Muscle of leg (tissue), 11 donors: Measurements from ENCODE around the gene WDR70. TPM values are rescaled to one million over a fixed set of nuclear protein-coding genes. Genes with fewer than 3 reads are reported as not detected.

Experiments
- DNase-seq: peaks from one replicate; pipeline ENCODE4 v3.0.0; 2013
- H3K27ac ChIP-seq: one replicate; pipeline ENCODE4 v1.5.1; 2013; ENCODE audit warnings: mild to moderate bottlenecking, low read length, control low read depth
- H3K27me3 ChIP-seq: one replicate; pipeline ENCODE4 v1.6.1; 2013; ENCODE audit warnings: low read length; ENCODE audit not compliant: control insufficient read depth, insufficient read depth
- H3K36me3 ChIP-seq: one replicate; pipeline ENCODE4 v1.6.1; 2013; ENCODE audit warnings: low read length; ENCODE audit not compliant: control insufficient read depth, insufficient read depth
- H3K4me1 ChIP-seq: one replicate; pipeline ENCODE4 v1.6.1; 2013; ENCODE audit warnings: low read length; ENCODE audit not compliant: control insufficient read depth, insufficient read depth
- H3K4me3 ChIP-seq: one replicate; pipeline ENCODE4 v1.5.1; 2013; ENCODE audit warnings: low read length, control low read depth
- H3K9me3 ChIP-seq: replicated peaks from 2 replicates; pipeline ENCODE4 v1.6.1; 2013; ENCODE audit warnings: low read depth, low read length; ENCODE audit not compliant: control insufficient read depth
- WGBS: methylation state at CpG from one replicate; pipeline ENCODE4 v1.1.5; 2013; ENCODE audit warnings: missing lambda C conversion rate; ENCODE audit not compliant: insufficient coverage; 5-methylcytosine and 5-hydroxymethylcytosine counted together
- polyA plus RNA-seq, 8 donors: library from polyadenylated mRNA; unstranded; fragments of 120-200 nt; gene quantifications; one replicate each; pipeline versions ENCODE4 v1.2.1 to v1.2.3, GENCODE V29; 2013; ENCODE audit warnings: inconsistent platforms in 1 of 8, low replicate concordance in 1 of 8; ENCODE audit not compliant: insufficient read length in 8 of 8, insufficient read depth in 1 of 8
- total RNA-seq: library from RNA; stranded (reverse); fragments of 120-200 nt; gene quantifications from one replicate; pipeline ENCODE4 v1.2.4, GENCODE V29; 2013

The WDR70 gene
- total and polyA plus RNA-seq, 9 donors, result 24.3 to 44.2 (median 27.4) TPM

DNA sequence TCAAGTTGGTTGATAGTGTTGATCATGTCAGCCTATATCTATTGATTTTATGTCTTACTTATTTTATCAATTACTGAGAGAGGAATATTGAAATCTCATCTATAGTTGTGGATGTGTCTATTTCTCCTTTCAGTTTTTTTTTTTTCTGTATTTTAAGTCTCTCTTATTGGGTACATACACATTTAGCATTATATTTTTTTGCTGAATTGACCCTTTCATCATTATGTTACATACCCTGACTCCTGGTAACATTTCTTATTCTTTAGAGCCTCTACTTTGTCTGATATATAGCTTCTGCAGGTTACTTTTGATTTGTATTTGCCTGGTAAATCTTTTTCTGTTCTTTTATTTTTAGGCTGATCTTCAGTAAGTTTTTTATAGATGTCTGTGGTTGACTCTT, 281.2 kb downstream of the WDR70 start:
- no peak overlapping the region for H3K4me3 ChIP-seq
- DNase-seq, result no peak

DNA sequence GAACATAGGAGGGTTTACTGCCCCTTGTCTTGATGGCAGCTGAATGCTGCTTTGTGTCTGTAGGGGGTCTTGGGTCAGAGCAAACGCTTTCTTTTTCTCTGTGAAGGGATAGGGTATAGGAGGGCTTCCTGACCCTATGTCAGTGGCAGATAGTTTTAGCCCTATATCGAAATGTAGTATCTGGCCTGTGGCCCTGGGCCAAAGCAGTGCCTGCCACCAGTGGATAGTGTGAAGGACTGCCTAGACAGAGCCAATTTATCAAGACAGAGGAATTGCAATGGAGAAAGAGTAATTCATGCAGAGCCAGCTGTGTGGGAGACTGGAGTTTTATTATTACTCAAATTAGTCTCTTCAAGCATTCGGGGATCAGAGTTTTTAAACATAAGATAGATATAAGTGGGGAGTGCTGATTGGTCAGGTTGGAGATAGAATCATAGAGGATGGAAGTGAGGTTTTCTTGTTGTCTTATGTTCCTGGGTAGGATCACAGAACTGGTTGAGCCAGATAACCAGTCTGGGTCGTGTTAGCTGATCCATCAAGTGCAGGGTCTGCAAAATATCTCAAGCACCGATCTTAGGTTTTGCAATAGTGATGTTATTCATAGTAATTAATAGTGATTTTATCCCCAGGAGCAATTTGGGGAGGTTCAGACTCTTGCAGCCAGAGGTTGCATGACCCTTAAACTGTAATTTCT, 282.3 kb downstream of the WDR70 start:
- 67% methylated on average over 1 of the region's 5 CpGs for WGBS
- DNase-seq, result no peak

More for the DNA sequence above, 281.2 kb downstream of the WDR70 start:
- Histone ChIP-seq H3K36me3 (no peaks in the 10 kb centered on the region), H3K9me3 (peaks cover under 1% of the 10 kb centered on the region), H3K27me3 (no peaks in the 10 kb centered on the region), H3K27ac (no peak overlapping the region), H3K4me1 (peaks cover 2% of the 10 kb centered on the region)

GRCh38 chr5:37661951-37662350, 282.8 kb downstream of the WDR70 start:
- Histone ChIP-seq H3K27ac (no peak overlapping the region), H3K27me3 (no peaks in the 10 kb centered on the region), H3K4me1 (peaks cover 9% of the 10 kb centered on the region), H3K4me3 (no peak overlapping the region), H3K9me3 (no peaks in the 10 kb centered on the region), H3K36me3 (no peaks in the 10 kb centered on the region)
- no CpG with 5 or more reads among the region's 2 CpGs for WGBS
- no peak for DNase-seq

More for the DNA sequence above, 282.3 kb downstream of the WDR70 start:
- H3K27ac ChIP-seq, result no peak overlapping the region
- H3K27me3 ChIP-seq, result no peaks in the 10 kb centered on the region
- peaks cover 6% of the 10 kb centered on the region for H3K4me1 ChIP-seq
- no peak overlapping the region for H3K4me3 ChIP-seq
- H3K36me3 ChIP-seq, result no peaks in the 10 kb centered on the region
- H3K9me3 ChIP-seq, result no peaks in the 10 kb centered on the region

DNA sequence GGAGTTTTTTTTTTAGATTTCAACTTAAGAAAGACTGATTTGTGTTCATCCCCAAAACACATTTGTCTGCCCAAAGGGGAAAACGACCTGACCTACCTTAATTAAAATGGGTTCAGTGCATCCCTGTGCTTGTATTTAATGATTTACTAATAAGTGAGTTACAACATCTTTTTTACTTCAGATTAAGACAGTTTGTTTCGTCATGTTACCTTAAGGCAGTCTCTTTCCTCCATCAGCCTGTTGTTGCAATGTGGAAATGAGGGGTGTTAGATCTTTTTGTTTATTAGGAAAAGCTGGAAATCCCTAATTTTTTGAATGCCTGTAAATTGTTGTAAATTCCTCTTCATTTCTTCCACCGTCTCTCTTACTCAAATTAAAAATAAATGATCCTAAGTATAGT, 283.2 kb downstream of the WDR70 start:
- no peak overlapping the region for H3K4me3 ChIP-seq
- no peak for DNase-seq
- H3K9me3 ChIP-seq, result no peaks in the 10 kb centered on the region
- H3K27ac ChIP-seq, result no peak overlapping the region
- WGBS, result no CpG with 5 or more reads among the region's 3 CpGs
- no peaks in the 10 kb centered on the region for H3K36me3 ChIP-seq
- H3K4me1 ChIP-seq, result peaks cover 9% of the 10 kb centered on the region
- no peaks in the 10 kb centered on the region for H3K27me3 ChIP-seq

DNA sequence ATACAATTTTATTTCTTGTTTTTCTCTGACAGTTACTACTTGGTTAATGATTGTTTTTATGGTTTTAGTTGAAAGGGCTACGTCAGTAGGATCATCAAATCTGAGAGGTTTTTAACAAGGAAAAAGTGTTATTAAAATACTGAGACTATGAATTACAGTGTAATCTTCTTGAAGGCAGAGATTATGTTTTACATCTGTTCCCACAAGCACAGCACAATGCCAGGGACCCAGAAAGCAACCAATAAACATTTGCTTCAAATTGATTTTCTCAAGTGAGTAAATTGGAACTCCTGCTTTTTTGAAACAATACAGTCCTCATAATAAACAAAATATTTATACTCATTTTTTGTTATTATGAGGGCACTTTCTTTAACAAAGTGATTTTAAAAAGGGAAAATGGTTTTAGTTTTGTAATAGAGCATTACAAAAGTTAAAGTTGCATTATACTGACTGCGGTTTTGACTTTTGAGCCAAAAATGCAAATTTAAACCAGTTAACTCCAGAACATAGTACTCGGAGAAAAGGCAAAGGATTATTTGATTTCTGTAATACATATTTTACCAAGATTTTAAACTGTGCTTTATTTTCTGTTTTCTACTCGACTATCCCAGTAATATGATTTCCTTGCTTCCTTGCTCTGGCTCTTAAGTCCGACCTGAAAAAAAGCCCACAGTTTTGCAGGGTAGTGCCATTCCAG, 283.8 kb downstream of the WDR70 start:
- DNase-seq, result peak; percentile 48
- Histone ChIP-seq H3K4me3 (no peak overlapping the region), H3K9me3 (no peaks in the 10 kb centered on the region), H3K4me1 (peaks cover 9% of the 10 kb centered on the region), H3K27me3 (no peaks in the 10 kb centered on the region), H3K27ac (no peak overlapping the region), H3K36me3 (no peaks in the 10 kb centered on the region)
- WGBS, result 55% methylated on average over 2 of the region's 5 CpGs

GRCh38 chr5:37663538-37663937, 284.4 kb downstream of the WDR70 start:
- WGBS, result 74% methylated on average over 5 of the region's 5 CpGs
- no peaks in the 10 kb centered on the region for H3K9me3 ChIP-seq
- H3K4me1 ChIP-seq, result peaks cover 10% of the 10 kb centered on the region
- no peak overlapping the region for H3K4me3 ChIP-seq
- no peaks in the 10 kb centered on the region for H3K36me3 ChIP-seq
- no peak overlapping the region for H3K27ac ChIP-seq
- no peaks in the 10 kb centered on the region for H3K27me3 ChIP-seq
- DNase-seq, result no peak

GRCh38 chr5:37664551-37664950, 285.4 kb downstream of the WDR70 start:
- Histone ChIP-seq H3K4me1 (peaks cover 12% of the 10 kb centered on the region), H3K27ac (no peak overlapping the region), H3K4me3 (no peak overlapping the region), H3K27me3 (no peaks in the 10 kb centered on the region), H3K36me3 (no peaks in the 10 kb centered on the region), H3K9me3 (no peaks in the 10 kb centered on the region)
- DNase-seq, result no peak
- WGBS, result no CpG with 5 or more reads among the region's 1 CpG

- H3K27me3 ChIP-seq, result no peaks in the 10 kb centered on the region
- H3K4me3 ChIP-seq, result no peak overlapping the region
- peak; percentile 56 for DNase-seq
- peak overlapping the region; percentile 57 for H3K27ac ChIP-seq
- no CpG with 5 or more reads among the region's 1 CpG for WGBS
- H3K9me3 ChIP-seq, result no peaks in the 10 kb centered on the region
- H3K4me1 ChIP-seq, result peaks cover 12% of the 10 kb centered on the region
- H3K36me3 ChIP-seq, result no peaks in the 10 kb centered on the region
These were observed 286.2 kb downstream of the WDR70 start for GRCh38 chr5:37665272-37665671.

GRCh38 chr5:37665889-37666288, 286.8 kb downstream of the WDR70 start:
- WGBS, result 36% methylated on average over 8 of the region's 12 CpGs
- Histone ChIP-seq H3K27me3 (no peaks in the 10 kb centered on the region), H3K9me3 (no peaks in the 10 kb centered on the region), H3K27ac (peak overlapping the region; percentile 57), H3K4me3 (no peak overlapping the region), H3K4me1 (peaks cover 12% of the 10 kb centered on the region), H3K36me3 (no peaks in the 10 kb centered on the region)
- DNase-seq, result peak; percentile 92

DNA sequence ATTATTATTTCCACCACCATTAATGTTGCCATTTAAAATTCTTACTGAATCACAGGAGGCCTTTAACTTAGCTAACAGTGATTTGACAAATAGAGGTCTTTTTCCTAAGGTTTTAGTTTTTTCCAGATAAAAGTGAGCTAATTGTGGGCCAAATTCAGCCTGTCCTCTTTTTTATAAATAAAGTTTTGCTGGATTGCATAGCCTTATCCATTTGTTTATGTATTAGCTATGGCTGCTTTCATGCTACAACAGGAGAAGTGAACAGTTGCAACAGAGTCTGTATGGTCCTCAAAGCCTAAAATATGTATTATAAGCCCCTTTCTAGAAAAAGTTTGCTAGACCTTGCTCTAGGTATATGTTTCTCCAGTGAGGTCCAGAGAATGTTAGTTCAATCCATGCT, 288.3 kb downstream of the WDR70 start:
- DNase-seq, result no peak
- no peak overlapping the region for H3K27ac ChIP-seq
- H3K4me1 ChIP-seq, result peaks cover 12% of the 10 kb centered on the region
- H3K4me3 ChIP-seq, result no peak overlapping the region
- H3K9me3 ChIP-seq, result no peaks in the 10 kb centered on the region
- no peaks in the 10 kb centered on the region for H3K36me3 ChIP-seq
- no peaks in the 10 kb centered on the region for H3K27me3 ChIP-seq
